GM19328 (cell line): ENCODE data around the gene CCDC171.

Source experiments
- ATAC-seq: cut with Tn5 transposase; IDR thresholded peaks from one replicate; pipeline ENCODE4 v1.9.1; 2021; ENCODE audit warnings: mild to moderate bottlenecking, moderate library complexity; ENCODE audit not compliant: unreplicated experiment

CCDC171 gene

DNA sequence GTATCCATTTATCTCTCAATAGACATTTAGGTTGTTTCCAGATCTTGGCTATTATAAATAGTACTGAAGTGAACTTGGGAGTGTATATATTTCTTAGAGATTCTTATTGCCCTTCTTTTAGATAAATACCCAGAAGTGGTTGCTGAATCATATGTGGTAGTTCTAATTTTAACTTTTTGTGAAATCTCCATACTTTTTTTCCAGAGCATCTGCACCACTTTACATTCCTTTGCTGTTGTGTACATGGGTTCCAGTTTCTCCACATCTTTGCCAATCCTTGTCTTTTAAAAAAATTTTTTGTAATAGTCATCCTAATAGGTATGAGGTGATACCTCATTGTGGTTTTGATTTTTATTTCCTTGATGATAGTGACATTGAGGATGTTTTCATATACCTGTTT lies 303.7 kb downstream of the CCDC171 start:
- ATAC-seq = no peak

DNA sequence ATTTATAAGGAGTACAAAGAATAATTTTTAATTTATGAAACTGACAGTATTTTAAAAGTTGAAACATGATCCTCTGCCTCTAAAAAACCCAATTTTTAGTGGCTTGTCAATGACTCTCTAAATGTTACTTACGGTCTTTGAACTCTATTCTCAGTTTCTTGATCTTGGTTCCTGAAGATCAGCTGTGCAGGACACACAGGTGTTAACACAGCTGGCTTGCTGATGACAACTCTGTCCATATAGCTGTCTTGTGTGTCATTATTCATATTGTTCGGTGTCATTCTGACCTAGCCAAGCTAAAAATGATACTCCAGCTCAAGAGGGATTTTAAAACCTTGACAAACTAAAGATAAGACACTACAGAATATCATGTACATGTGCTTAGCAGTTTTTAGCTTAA lies 314.5 kb downstream of the CCDC171 start:
- no peak for ATAC-seq

DNA sequence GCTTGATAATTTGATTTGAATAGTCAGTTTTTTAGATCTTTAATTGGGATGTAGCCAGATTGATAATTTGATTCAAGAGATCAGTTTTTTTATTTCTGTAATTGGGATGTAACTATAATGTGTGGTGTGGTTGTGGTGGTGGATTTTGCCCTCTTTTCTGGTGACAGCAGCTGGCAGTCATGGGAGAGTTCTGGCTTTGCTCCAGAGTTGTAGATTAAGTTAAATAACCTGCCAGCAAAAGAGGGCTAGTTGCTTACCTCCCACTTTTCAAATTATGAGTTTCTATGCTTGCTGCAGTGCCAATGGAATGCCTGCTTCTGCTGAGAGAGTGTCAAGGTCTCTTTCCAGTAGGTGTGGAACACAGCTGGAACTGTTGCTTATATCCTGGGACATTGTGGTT lies 315.1 kb downstream of the CCDC171 start:
- ATAC-seq = no peak

DNA sequence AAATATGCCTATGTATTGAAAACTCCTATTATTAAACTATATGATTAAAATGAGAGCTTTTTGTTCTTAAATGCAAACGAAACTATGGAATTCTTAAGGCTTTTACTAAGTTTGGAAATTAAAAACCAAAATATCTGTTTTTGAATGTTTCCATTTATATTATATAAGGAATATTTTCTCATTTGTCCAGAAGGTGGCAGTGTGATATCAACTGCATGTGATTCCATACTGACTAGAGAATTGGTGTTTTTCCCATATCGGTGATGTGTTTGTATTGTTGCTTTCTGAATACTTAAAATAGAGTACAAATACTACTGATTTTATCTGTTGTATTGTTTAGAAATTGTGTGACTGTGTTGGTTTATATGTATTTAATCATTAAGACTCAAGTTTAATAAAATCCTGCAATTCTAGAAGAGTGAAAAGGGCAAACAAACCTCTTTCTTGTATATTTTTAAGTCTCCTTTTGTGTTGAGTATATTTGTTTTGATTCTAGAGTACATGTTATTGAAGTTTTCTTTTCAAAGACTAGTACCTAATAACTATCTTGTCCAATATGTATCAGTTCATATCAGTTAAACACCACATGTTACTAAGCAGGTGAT lies 320.8 kb downstream of the CCDC171 start:
- no peak for ATAC-seq

DNA sequence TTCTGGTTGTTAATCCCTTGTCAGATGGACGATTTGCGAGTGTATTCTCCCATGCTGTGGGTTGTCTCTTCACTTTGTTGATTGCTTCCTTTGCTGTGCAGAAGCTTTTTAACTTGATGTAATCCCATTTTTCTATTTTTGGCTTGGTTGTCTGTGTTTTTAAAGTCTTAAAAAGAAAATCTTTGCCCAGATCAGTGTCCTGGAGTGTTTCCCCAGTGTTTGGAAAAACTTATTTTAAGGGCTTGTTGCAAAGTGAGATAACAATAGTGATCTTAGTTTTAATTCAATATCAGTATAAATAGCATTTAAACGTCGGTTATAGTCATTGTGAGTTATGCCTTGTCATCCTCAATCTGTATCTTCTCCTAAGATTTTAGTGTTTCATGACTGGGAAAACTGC lies 329.5 kb downstream of the CCDC171 start:
- ATAC-seq = no peak

DNA sequence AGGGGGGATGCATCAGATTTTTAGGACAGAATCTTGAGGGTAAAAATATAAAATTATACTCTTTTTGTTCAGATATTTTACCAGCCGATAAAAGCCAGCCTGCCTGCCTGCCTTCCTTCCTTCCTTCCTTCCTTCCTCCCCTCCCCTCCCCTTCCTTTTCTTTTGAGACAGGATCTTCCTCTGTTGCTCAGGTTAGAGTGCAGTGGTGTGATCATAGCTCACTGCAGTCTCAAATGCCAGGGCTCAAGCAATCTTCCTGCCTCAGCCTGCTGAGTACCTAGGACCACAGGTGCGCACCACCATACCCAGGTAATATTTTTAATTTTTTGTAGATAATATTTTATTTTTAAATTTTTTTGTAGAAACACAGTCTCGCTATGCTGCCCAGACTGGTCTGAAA lies 330.0 kb downstream of the CCDC171 start:
- no peak for ATAC-seq

DNA sequence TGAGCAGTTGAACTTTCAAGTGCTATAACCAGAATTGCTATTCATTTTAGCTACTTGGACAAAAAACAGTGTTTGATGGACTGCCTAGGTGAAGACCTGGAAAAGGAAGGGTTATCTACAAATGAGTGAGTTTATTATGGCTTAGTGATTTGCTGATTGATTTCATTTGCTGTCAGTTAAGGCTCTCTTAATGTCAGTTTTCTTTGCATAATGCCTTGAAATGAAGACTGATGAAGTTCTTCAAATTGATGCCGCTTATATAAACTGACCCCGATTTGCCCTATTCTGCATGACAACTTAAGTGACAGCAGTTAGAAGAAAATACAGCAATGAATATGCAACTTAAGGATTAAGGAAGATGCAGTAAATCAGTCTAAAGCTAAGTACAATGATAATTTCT lies 332.6 kb downstream of the CCDC171 start:
- no peak for ATAC-seq

DNA sequence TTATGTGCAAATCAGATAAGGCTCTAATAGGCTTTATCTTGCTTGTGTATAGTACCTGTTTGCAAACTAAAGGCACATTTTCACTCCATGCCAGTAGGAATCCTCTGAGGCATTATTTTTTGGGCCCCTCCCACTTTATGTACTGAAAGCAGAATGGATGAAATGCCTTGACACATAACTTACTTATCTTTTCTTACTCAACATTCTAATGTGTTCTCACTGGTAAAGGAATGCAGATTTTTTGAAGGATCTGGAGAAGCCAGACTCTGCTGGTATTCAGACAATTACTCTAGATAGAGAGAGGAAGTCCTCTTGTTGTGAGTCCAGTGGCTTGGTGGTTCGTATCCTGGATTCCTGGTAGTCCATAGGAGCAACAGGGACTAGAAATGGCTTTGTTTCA lies 336.7 kb downstream of the CCDC171 start:
- no peak for ATAC-seq

DNA sequence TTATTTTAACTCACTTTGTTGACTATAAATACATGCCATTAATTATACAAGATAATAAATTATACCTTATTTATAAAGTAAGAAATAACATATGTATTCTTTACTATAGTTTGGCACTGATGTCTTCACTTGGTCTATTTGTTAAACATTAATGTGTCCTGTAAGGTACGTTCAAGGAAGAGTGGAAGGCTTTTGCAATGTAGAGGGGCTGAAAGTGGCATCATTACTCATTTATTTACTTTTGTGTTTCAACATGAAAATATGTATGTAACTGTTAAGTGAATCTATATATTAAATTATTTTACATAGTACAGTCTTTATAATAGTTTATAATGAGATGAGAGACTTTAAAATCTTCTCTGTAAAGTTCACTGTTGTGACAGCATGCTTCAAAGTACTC lies 348.7 kb downstream of the CCDC171 start:
- no peak for ATAC-seq

DNA sequence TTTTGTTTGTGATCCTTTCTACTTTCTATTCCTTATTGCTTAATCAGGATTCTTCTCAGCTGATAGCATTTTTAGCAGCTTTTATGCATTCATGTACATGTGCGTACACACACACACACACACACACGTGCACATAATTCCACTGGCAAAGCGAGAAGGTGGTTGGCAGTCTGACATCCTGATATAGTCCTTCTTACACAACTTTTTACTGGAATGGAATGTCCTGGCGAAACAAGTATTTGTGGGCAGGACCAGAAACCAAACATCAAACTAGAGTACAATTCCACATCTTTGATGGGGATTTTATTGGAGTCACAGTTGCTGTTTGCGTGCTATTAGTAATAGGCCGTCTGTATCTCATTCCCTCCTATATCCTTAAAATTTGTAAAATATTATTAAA lies 356.5 kb downstream of the CCDC171 start:
- no peak for ATAC-seq

DNA sequence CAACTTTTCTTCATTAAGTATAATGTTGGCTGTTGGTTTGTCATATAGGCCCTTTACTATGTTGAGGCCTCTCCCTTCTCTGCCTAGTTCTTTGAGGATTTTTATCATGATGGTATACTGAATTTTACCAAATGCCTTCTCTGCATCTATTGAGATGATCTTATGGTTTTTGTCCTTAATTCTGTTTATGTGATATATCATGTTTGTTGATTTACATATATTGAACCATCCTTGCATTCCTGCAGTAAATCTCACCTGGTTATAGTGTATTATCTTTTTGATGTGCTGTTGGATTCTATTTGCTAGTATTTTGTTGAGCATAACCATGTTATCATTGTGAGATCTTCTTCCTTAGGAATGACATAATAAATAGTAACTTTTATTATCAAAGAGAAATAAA lies 362.9 kb downstream of the CCDC171 start:
- no peak for ATAC-seq

DNA sequence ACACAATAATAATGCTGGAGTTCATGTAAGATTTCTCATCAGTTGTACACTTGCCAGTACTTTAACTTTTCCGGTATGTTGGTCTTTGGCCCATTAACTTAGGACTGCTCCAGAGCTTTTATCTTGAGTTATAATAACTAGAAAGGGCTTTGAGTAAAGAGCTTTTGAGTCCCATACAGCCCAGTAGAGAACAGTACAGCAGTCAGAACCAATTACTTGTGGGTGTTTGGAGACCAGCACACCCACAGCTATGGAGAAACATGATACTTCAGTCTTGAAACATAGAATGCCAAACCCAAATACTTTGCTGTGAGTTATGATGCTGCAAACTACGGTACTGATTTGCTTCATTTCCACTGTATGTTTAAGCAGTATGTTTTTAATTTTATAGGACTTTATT lies 374.3 kb downstream of the CCDC171 start:
- no peak for ATAC-seq

DNA sequence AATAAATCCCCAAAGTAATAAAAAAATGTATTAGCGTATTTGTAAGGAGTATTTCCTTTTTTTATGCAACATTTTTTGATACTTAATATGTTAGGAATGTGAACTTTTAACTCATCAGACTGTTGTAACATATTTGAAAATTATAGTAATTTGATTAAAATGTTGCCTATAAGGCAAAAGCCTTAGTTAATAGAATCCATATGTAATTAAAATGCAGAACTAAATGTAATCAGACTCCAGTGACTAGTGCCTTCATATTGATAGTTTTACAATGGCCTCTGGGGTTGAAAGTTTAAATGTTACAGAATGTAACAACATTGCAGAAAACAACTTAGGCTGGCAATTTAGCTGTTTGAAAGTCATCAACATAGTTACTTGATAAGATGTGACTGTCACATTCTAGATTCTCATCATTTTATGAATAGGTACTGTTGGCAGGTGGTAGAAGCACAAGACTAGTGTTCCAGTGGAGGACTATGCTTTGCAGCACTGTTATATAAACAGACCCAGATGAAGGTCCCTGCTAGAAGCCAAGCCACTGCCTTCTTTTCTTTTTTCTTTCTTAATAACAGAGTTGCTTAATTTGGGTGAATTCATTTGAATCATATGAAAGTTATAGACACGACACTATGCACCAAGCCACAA lies 382.9 kb downstream of the CCDC171 start:
- no peak for ATAC-seq

DNA sequence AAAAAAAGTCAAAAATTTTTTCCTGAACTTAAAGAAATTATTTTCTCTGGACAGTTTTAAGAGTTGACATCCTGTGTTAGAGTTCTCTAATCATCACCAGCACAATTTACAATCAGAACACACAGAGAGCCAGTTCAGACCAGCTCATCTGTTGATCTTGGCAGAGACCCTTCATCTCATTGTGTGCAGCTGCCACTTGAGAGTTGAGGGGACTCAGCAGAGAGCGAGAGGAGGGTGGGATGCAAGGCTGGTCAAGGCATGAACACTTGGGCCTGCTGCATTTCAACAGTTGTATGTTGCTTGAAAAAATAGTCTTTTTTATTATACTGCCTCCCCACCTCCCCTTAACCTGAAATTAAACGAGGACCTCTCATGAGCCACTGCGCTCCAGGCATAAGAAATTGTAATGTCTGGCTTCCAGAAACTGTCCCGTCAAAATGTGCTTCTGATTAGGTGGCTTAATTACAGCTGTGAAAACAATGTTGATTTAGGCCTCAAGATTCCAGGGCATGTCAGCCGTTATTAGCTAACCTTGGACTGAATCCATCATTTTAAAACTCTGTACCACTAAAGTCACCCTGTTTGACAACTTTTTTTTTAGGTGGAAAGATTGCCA lies 383.6 kb downstream of the CCDC171 start:
- ATAC-seq = no peak

DNA sequence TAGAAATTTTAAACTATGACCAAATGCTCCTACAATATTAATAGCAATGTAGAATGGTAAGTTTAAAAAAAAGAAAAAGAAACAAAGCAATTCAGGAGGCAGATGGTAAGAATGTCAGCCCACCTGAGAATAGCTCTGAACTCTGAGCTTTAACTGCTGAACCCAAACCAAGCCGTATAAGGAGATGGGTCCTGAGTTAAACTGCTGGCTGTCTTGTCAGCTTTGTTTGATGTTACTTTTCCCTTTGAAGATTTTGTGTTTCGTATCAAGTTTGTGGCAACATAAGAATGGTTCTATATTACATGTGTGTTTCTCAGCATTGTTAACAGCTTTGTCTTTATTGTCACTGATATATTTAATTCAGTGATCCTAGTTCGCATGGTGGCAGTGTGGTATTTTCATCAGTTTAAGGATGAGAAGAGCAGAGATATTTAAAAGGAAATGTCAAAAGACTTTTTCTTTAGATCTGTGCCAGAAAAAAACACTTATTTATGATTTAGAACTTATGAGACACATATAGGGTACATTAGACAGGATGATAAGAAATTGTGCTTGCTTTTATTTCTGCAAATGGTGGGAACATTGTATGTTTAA lies 390.1 kb downstream of the CCDC171 start:
- no peak for ATAC-seq

DNA sequence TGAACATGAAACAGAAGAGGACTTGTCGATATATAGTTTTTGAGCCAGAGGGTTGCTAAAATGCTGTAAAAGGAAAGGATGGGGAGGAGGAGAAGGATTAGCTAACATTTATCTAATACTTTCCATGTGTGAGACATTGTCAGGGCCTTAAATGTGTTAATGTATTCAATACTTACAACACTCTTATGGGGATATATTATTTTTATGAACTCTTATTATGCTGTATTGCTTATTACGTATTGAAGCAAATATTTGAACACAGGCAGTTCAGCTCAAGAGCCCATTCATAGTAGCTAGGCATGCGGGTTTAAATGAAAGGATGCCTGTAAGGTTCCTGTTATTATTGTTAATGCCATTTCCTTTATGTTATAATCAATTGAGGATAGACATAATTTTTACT lies 391.5 kb downstream of the CCDC171 start:
- ATAC-seq = no peak

DNA sequence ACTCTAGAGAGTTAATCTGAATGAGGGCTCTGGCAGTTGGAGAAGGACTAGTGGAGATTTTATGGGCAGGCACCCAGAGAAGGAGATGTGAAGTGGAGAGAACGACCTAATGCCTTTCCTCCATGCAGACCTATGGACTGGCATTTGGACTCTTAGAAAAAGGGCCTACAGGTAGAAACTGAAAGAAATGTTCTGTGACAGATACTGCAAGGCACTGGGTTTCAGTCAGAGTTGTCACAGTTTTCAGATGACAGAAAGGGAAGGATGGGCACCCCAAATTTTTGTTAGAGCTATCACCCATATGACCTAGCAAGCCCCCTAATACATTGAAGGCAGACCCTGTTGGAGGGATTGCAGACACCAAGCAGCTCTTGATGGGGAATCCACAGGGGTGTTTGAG lies 406.8 kb downstream of the CCDC171 start:
- no peak for ATAC-seq

DNA sequence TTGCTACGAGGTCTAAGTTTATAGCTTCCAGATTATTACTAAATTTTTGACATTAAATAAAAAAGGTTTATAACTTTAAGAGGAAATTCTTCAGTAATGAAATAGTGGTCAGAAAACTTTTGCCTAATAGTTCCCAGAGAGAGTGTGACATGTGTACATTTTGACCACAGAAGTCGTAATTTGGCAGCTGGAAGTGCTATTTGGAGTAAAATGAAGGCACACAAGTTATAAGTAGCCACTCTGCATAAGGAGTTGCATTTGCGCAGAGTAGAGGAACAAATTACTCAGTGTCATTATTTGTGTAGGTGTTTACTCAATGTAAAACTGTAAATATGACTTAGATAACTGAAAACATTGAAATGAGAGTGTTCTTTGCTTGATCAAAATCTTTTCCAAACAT lies 408.4 kb downstream of the CCDC171 start:
- no peak for ATAC-seq

DNA sequence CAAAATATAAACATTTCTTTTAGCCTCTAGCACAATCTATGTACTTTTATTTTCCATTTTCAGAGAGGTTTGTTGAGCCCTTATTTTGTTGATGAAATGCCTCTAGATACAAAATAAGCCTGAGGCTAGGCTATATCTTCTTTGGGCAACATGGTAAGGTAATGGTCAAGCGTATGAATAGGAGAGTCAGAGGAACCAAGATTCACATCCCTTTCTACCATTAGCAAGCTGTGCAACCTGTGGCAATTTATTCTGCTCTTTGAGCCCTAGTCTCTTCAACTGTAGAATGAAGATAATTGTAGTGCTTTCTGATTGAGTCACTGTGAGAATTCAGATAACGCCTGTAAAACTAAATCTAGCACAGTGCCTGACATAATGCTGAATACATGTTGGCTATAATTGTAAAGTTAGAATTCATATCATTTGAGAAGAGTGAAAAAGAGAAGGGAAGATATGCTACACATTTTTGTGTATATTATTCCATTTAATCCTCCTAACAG lies 412.5 kb downstream of the CCDC171 start:
- no peak for ATAC-seq

DNA sequence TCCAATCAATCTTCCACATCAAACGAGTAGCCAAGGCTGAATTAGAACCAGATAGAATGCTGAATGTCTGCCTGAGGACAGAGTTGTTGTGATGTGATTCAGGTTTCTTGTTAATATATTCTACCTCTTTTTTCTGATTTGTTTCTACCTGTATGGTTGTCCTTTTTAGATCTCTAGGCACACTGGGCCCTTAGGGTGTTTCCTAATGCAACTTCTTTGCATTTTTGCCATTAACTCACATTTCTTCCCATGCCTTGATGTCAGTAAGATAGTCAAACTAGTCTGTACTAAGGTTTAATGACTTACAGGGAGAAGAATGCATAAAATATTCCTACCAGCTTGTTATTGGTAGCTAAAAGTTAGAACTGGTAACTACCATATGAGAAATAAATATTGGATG lies 413.6 kb downstream of the CCDC171 start:
- ATAC-seq = no peak

DNA sequence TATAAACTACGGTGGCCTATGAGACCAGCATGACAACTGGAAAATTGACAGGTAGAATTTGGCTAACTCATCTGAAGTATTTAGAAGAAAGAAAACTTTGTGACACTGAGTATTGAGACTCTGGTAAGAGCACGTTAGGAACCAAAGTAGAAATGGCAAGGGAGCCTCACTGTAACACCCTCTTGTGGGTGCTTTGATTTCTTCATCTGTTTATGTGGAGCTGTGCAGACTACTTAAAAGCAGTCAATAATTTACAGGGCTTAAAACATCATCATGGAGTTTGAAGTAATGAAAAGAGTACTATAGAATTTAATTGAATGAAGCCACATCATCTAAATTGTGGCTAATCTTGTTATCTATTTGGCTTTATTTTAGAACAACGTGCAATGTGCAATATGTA lies 414.2 kb downstream of the CCDC171 start:
- no peak for ATAC-seq

DNA sequence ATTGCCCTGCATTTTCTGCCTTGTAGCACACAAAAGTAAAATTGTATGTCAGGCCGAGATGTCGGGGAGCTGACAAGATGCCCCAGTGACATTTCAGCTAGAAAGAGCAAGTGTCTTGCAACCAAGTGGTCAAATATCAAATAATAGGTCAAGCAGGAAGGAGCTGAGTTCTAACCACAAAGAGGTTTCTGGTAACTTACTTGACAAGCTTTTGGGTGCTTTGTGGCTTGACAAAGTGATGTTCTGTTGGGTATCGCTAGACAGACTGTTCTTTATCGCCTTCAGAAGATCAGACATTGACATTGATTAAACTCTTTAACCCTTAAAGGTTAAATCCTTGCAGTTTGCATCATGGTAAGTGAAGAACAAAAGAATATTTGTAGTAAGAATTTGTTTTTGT lies 419.9 kb downstream of the CCDC171 start:
- no peak for ATAC-seq
